HEK293T (cell line): Measurements from ENCODE around the gene UBA3.

Experiments
- CTCF ChIA-PET: fragments of 350-600 bp; formaldehyde crosslinking; extraction: SDS; loops from one replicate; lab custom pipeline; 2021; ENCODE audit warnings: antibody characterized with exemption, inconsistent platforms; lab: Yijun Ruan, JAX
- POLR2A ChIA-PET: fragments of 350-600 bp; formaldehyde crosslinking; extraction: SDS; loops from one replicate; lab custom pipeline; 2020; ENCODE audit warnings: antibody characterized with exemption, inconsistent platforms; lab: Yijun Ruan, JAX
- DNase-seq: peaks from one replicate; pipeline ENCODE4 v3.0.0; 2012; ENCODE audit warnings: mixed read lengths; ENCODE audit errors: extremely low spot score
- ARNT ChIP-seq: fragments of 450-650 bp; IDR thresholded peaks from 2 replicates; pipeline ENCODE4 v1.6.1; 2017; ENCODE audit warnings: mild to moderate bottlenecking
- BHLHE40 ChIP-seq: fragments of 450-650 bp; IDR thresholded peaks from 2 replicates; pipeline ENCODE4 v1.6.1; 2016; ENCODE audit warnings: mild to moderate bottlenecking, moderate library complexity, borderline replicate concordance
- CTBP1 ChIP-seq: fragments of 450-650 bp; IDR thresholded peaks from 2 replicates; pipeline ENCODE4 v1.6.1; 2016; ENCODE audit warnings: borderline replicate concordance
- ELF4 ChIP-seq: fragments of 450-650 bp; IDR thresholded peaks from 2 replicates; pipeline ENCODE4 v1.6.1; 2017; ENCODE audit warnings: antibody characterized with exemption
- FOXA1 ChIP-seq: fragments of 450-650 bp; IDR thresholded peaks from 2 replicates; pipeline ENCODE4 v1.6.1; 2016; ENCODE audit warnings: mild to moderate bottlenecking
- FOXK2 ChIP-seq: fragments of 450-650 bp; IDR thresholded peaks from 2 replicates; pipeline ENCODE4 v1.6.1; 2016; ENCODE audit warnings: mild to moderate bottlenecking
- FOXM1 ChIP-seq: fragments of 450-650 bp; IDR thresholded peaks from 2 replicates; pipeline ENCODE4 v1.6.1; 2017; ENCODE audit warnings: mild to moderate bottlenecking, borderline replicate concordance
- HDGF ChIP-seq: fragments of 450-650 bp; IDR thresholded peaks from 2 replicates; pipeline ENCODE4 v1.6.1; 2017; ENCODE audit warnings: antibody characterized with exemption, borderline replicate concordance
- L3MBTL2 ChIP-seq: fragments of 450-650 bp; conservative IDR thresholded peaks from 2 replicates; pipeline ENCODE4 v1.6.1; 2016; ENCODE audit warnings: mild to moderate bottlenecking
- LEF1 ChIP-seq: fragments of 450-650 bp; IDR thresholded peaks from 2 replicates; pipeline ENCODE4 v1.6.1; 2017; ENCODE audit warnings: mild to moderate bottlenecking, borderline replicate concordance
- NFRKB ChIP-seq: fragments of 450-650 bp; IDR thresholded peaks from 2 replicates; pipeline ENCODE4 v1.6.1; 2016; ENCODE audit warnings: mild to moderate bottlenecking, moderate library complexity
- SP1 ChIP-seq: fragments of 450-650 bp; IDR thresholded peaks from 2 replicates; pipeline ENCODE4 v1.6.1; 2017
- SUZ12 ChIP-seq: fragments of 450-650 bp; IDR thresholded peaks from 2 replicates; pipeline ENCODE4 v1.6.1; 2016; ENCODE audit warnings: mild to moderate bottlenecking
- TARDBP ChIP-seq: fragments of 450-650 bp; IDR thresholded peaks from 2 replicates; pipeline ENCODE4 v1.6.1; 2016
- ZNF384 ChIP-seq: fragments of 450-650 bp; IDR thresholded peaks from 2 replicates; pipeline ENCODE4 v1.6.1; 2016
- TF ChIP-seq, protein P1 (sequence below): fragments of 450-650 bp; IDR thresholded peaks from 2 replicates; pipeline ENCODE4 v1.6.1; 2016

Gene UBA3

GRCh38 chr3:69012800-69013252 lies 67.3 kb downstream of the UBA3 start:
- DNase-seq = peak; percentile 48
- ChIA-PET CTCF (interaction anchor here (0.7 kb wide), 1 partner anchor 9 kb away, joined by 3 read pairs; no protein-coding TSS in a partner anchor), POLR2A (interaction anchor here (1.0 to 1.8 kb wide), 4 partner anchors 31 to 68 kb away, joined by 3 to 6 read pairs (median 4); partner anchors contain the start of gene TMF1)
- TF ChIP-seq, protein P1, sequence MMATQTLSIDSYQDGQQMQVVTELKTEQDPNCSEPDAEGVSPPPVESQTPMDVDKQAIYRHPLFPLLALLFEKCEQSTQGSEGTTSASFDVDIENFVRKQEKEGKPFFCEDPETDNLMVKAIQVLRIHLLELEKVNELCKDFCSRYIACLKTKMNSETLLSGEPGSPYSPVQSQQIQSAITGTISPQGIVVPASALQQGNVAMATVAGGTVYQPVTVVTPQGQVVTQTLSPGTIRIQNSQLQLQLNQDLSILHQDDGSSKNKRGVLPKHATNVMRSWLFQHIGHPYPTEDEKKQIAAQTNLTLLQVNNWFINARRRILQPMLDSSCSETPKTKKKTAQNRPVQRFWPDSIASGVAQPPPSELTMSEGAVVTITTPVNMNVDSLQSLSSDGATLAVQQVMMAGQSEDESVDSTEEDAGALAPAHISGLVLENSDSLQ = no peak
- no peak for TF ChIP-seq ELF4
- TF ChIP-seq FOXM1 = 0 out of 2 replicates have a peak, but pooled peaks have one; percentile 7
- no peak for TF ChIP-seq CTBP1
- TF ChIP-seq SP1 = no peak

DNA sequence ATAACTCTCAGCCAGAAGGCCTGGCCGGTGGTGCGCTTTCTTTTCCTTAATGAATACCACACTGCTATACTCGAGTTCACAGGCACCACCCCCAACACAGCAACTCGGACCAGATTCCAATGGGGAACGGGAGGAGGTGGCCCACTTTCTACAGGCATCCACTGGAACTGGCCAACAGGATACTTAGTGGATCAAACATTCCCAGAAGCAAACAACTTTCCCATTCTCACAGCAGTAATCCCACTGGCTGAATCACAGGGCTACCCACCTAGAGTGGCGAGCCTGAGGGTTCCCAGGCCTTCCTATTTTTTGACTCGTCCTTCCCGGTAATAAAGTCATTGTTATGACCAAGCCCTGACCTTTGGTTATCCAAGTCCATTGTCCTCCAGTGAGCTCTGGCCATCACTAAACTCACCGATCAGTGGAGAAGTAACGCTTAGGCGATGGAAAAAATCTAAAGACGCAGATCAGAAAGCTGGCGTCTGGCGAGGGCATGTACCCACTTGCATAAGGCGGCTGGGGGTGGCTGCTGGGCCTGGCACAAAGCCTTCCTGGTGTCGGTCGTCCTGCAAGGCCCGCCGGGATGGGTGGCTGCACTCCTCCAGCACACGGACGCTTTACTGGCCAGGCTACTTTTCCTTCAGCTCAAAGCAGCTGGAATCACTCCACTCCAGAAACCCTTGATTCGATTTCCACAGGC lies 67.9 kb downstream of the UBA3 start:
- ChIA-PET POLR2A (interaction anchor here (1.2 to 1.8 kb wide), 3 partner anchors 32 to 40 kb away, joined by 4 to 6 read pairs (median 4); partner anchors contain the start of gene TMF1), CTCF (interaction anchor here (0.7 kb wide), 1 partner anchor 8 kb away, joined by 3 read pairs; no protein-coding TSS in a partner anchor)
- no peak for DNase-seq

DNA sequence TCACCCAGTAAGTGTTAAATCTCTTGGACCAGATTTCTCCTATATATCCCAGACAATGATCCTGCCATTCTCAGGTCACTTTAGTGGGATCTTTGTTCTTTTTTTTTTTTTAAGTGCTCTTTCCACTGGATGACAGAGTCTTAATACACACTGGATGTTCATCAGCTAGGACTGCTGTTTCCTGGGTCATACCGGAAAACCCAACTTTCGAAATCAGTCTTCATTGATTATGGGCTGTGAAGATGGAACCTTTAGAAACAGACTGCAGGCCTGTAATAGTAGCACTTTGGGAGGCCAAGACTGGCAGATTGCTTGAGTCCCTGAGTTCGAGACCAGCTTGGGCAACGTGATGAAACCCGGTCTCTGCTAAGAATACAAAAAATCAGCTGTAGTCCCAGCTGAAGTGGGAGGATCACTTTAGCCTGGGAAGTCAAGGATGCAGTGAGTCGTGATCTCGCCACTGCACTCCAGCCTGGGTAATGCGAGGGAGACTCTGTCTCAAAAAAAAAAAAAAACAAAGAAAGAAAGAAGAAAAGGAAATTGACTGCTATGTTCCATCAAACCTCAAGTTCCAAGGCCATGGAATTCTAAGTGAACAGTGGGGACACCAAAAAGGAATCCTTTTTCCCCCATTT lies 69.0 kb downstream of the UBA3 start:
- DNase-seq = no peak
- ChIA-PET CTCF (no interaction called here), POLR2A (no interaction called here)
- TF ChIP-seq ELF4 (no peak), FOXK2 (no peak), LEF1 (no peak), TARDBP (no peak), BHLHE40 (no peak), SP1 (no peak), FOXM1 (no peak)

More for the DNA sequence above, 67.9 kb downstream of the UBA3 start:
- TF ChIP-seq ELF4 = no peak
- TF ChIP-seq CTBP1 = no peak
- no peak for TF ChIP-seq LEF1
- TF ChIP-seq NFRKB = no peak
- TF ChIP-seq FOXA1 = no peak
- no peak for TF ChIP-seq L3MBTL2
- TF ChIP-seq, protein P1 = no peak
- TF ChIP-seq SUZ12 = no peak
- no peak for TF ChIP-seq FOXM1
- no peak for TF ChIP-seq TARDBP
- TF ChIP-seq ZNF384 = no peak
- TF ChIP-seq FOXK2 = no peak
- TF ChIP-seq ARNT = no peak
- no peak for TF ChIP-seq SP1
- TF ChIP-seq BHLHE40 = no peak
- TF ChIP-seq HDGF = no peak

DNA sequence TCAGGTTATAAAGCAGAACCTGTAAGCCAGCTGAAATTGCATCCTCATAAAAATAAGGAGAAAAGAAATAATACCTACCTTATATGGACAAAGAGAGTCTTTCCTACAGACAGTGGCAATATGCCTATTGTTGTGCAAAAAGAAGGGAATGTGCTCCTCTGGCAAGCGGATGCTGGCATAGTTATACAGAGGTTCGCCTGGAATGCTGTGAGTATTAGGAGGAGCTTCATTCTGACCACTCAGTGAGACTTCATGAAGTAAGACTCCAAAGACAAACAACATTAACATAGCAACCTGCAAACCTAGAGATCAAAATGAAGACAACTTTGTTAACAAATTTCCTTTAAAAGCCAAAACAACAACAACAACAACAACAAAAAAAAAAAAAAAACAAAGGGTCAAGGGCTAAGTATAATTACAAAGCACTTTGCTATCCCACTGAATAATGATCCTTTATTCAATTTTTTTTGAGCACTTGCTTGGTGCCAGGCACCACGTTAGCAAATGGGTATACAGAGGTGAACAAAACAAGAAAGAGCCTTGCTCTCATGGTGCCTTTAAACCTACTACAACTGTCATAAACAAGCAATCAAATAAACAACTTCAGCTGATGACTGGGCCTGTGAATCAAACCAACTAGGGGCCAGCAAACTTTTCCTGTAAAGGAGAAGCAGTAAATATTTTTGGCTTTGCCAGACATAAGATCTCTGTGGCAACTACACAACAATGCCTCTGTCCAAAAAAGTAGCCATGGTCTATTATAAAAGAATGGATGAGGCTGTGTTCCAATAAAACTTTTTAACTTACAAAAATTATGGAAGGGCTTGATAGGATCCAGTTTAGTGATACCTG lies 70.4 kb downstream of the UBA3 start:
- DNase-seq = no peak
- no peak for TF ChIP-seq ELF4
- no peak for TF ChIP-seq HDGF
- TF ChIP-seq ARNT = no peak
- ChIA-PET POLR2A (no interaction called here), CTCF (no interaction called here)

- CTCF ChIA-PET = no interaction called here
Measured at GRCh38 chr3:69008980-69009379, 71.2 kb downstream of the UBA3 start.

More at GRCh38 chr3:69008980-69009379, 71.2 kb downstream of the UBA3 start:
- no peak for DNase-seq
- TF ChIP-seq FOXM1 (no peak), CTBP1 (no peak), ARNT (no peak), NFRKB (no peak), TARDBP (no peak), L3MBTL2 (no peak), HDGF (no peak), FOXK2 (no peak), SP1 (no peak), ZNF384 (no peak), LEF1 (no peak), SUZ12 (no peak), BHLHE40 (no peak), FOXA1 (no peak), ELF4 (no peak)
- TF ChIP-seq, protein P1 = no peak
- POLR2A ChIA-PET = no interaction called here
